Activated naive CD8-positive, alpha-beta T cell treated with anti-CD3 and anti-CD28 coated beads for 36 hours (primary cell): Measurements from ENCODE around the gene ZNF282. TPM values are rescaled to one million over a fixed set of nuclear protein-coding genes. Genes with fewer than 3 reads are reported as not detected.
"Not testable (repeated sequence)": the region's sequence is repeated elsewhere in the genome, so short reads cannot be mapped to it uniquely, and the experiment has no call there.

ENCODE experiments used
- DNase-seq: peaks from one replicate; pipeline ENCODE4 v3.0.0; 2021
- H3K27ac Mint-ChIP-seq: one replicate; pipeline ENCODE4 v1.8.0; 2022; ENCODE audit warnings: mild to moderate bottlenecking, moderate library complexity, mixed read lengths
- H3K27me3 Mint-ChIP-seq: one replicate; pipeline ENCODE4 v1.8.0; 2022; ENCODE audit warnings: mild to moderate bottlenecking, mixed read lengths
- H3K36me3 Mint-ChIP-seq: one replicate; pipeline ENCODE4 v1.8.0; 2021; ENCODE audit warnings: mild to moderate bottlenecking, mixed read lengths
- H3K4me1 Mint-ChIP-seq: one replicate; pipeline ENCODE4 v1.8.0; 2021; ENCODE audit warnings: mixed read lengths
- H3K4me3 Mint-ChIP-seq: one replicate; pipeline ENCODE4 v1.8.0; 2022; ENCODE audit warnings: mild to moderate bottlenecking, moderate library complexity, mixed read lengths
- H3K9me3 Mint-ChIP-seq: one replicate; pipeline ENCODE4 v1.8.0; 2022; ENCODE audit warnings: mixed read lengths
- total RNA-seq, 2 experiments: library from RNA; stranded (reverse); gene quantifications; one replicate each; pipeline ENCODE4 v1.2.3, GENCODE V29; 2021

Gene ZNF282
- total RNA-seq, 2 experiments from 2014 or later: 30.7 to 30.8 TPM

GRCh38 chr7:149251518-149251917, 56.2 kb downstream of the ZNF282 start:
- not testable (repeated sequence) for H3K4me3 Mint-ChIP-seq, H3K27me3 Mint-ChIP-seq, H3K36me3 Mint-ChIP-seq, H3K9me3 Mint-ChIP-seq, H3K27ac Mint-ChIP-seq, DNase-seq
- peaks cover 24% of the 10 kb centered on the region for H3K4me1 Mint-ChIP-seq

GRCh38 chr7:149252378-149252777, 57.0 kb downstream of the ZNF282 start:
- Mint-ChIP-seq H3K4me1 (peaks cover 24% of the 10 kb centered on the region), H3K27ac (no peak overlapping the region), H3K4me3 (no peak overlapping the region), H3K27me3 (no peaks in the 10 kb centered on the region), H3K9me3 (no peaks in the 10 kb centered on the region), H3K36me3 (peaks cover 6% of the 10 kb centered on the region)
- DNase-seq: no peak

GRCh38 chr7:149253665-149254064, 58.3 kb downstream of the ZNF282 start:
- H3K27me3 Mint-ChIP-seq: no peaks in the 10 kb centered on the region
- H3K36me3 Mint-ChIP-seq: peaks cover 2% of the 10 kb centered on the region

GRCh38 chr7:149254181-149254858, 59.0 kb downstream of the ZNF282 start:
- peaks cover 5% of the 10 kb centered on the region for H3K4me1 Mint-ChIP-seq
- no peak overlapping the region for H3K27ac Mint-ChIP-seq
- no peak overlapping the region for H3K4me3 Mint-ChIP-seq
- H3K27me3 Mint-ChIP-seq: no peaks in the 10 kb centered on the region
- DNase-seq: no peak
- no peaks in the 10 kb centered on the region for H3K9me3 Mint-ChIP-seq
- peaks cover 2% of the 10 kb centered on the region for H3K36me3 Mint-ChIP-seq

More at GRCh38 chr7:149253665-149254064, 58.3 kb downstream of the ZNF282 start:
- H3K4me3 Mint-ChIP-seq: no peak overlapping the region
- DNase-seq: no peak
- H3K27ac Mint-ChIP-seq: peak overlapping the region; percentile 16
- peaks cover 11% of the 10 kb centered on the region for H3K4me1 Mint-ChIP-seq
- H3K9me3 Mint-ChIP-seq: no peaks in the 10 kb centered on the region

DNA sequence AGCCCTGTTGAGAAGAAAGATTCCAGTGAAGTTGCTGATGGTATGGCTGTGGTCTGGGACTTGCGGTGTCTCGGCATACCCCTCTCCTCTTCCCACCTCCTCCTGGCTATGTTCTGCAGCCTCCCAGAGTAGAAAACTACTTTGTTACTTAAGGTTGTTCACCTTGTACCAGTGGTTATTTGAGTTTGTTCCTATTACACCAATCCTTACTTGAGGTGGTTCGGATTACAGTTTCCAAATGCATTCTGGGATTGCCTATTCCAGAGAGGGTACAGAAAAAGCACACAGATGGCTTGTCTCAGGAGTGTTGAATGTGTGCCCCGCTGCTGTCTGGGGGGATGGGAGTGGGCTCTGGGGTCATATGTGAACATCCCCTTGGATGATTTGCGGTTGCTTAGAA, 59.8 kb downstream of the ZNF282 start:
- Mint-ChIP-seq H3K27me3 (no peaks in the 10 kb centered on the region), H3K27ac (no peak overlapping the region), H3K4me3 (no peak overlapping the region), H3K4me1 (peaks cover 1% of the 10 kb centered on the region), H3K36me3 (peaks cover 2% of the 10 kb centered on the region), H3K9me3 (no peaks in the 10 kb centered on the region)
- no peak for DNase-seq

DNA sequence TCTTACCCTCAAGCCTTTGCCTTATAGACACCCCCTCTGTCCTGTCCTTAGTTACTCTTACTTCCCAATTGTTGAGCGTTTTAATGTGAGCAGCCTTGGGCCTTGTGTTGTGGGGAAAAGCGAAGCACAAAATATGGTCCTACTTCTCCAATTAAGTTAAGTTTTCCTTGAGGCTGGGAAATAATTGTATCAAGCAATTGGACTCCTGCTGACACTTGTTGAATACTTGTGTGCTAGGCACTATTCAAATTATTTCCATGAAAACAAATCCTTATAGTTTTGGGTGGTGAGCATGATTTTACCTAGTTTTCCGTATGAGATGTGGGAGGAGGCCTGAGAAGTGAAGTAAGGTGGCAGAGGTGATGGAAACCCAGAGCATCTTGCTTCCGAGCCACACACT, 61.2 kb downstream of the ZNF282 start:
- no peaks in the 10 kb centered on the region for H3K27me3 Mint-ChIP-seq
- no peak overlapping the region for H3K27ac Mint-ChIP-seq
- no peak for DNase-seq

DNA sequence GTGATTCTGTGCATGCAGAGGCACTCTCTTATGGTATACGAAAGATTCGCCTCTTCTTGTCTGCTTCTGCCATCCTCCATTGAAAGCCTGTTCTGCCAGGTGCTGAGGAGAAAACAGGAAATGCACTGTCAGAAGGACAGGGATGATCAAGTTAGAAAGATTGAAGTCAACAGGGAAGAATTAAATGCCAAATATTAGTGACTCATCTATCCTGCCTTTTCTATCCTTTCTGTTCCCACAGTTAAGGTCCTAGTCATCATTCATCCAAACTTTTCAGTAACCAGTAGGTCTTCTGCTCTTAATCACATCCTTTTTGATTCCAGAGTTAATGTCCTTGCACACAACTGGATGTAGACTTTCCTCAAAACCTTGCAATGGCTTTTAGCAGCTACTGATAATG, 61.8 kb downstream of the ZNF282 start:
- Mint-ChIP-seq H3K4me3 (no peak overlapping the region), H3K9me3 (no peaks in the 10 kb centered on the region), H3K4me1 (peaks cover 4% of the 10 kb centered on the region), H3K27ac (no peak overlapping the region), H3K27me3 (no peaks in the 10 kb centered on the region), H3K36me3 (no peaks in the 10 kb centered on the region)
- no peak for DNase-seq

More for the DNA sequence above, 61.2 kb downstream of the ZNF282 start:
- no peaks in the 10 kb centered on the region for H3K36me3 Mint-ChIP-seq
- H3K4me3 Mint-ChIP-seq: no peak overlapping the region
- H3K9me3 Mint-ChIP-seq: no peaks in the 10 kb centered on the region
- peaks cover 3% of the 10 kb centered on the region for H3K4me1 Mint-ChIP-seq

DNA sequence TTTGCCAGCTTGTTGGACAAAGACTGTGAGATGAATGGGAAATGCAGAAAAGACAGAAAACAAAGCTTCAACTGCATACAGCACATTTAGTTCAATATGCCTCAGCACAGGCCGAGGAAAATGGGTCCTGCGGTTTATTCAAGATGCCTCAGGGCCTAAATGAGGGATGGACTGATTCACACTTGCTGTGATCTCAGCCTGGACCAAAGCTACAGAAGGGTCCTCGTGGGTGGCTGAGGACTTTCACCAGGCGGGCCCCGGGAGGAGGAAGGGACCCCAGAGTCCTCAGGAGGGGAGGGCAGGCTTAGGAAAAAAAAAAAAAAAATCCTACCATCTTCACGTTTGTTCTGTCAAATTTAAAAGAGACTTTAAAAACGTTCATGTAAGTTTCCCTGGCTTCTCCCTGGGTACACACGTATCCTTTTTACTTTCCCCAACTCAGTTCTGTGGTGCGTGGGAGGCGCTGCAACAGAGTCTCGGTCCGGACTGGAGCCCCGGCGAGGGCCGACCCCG, 66.0 kb downstream of the ZNF282 start:
- peaks cover 21% of the 10 kb centered on the region for H3K4me1 Mint-ChIP-seq
- peaks cover 5% of the 10 kb centered on the region for H3K36me3 Mint-ChIP-seq
- no peak for DNase-seq
- H3K27me3 Mint-ChIP-seq: no peaks in the 10 kb centered on the region
- peak overlapping the region; percentile 80 for H3K4me3 Mint-ChIP-seq
- no peaks in the 10 kb centered on the region for H3K9me3 Mint-ChIP-seq
- H3K27ac Mint-ChIP-seq: peak overlapping the region; percentile 91

GRCh38 chr7:149261829-149262617, 66.7 kb downstream of the ZNF282 start, which contains the start of gene ZNF783:
Gene ZNF783, plus strand, starts transcription at chr7:149262196. Its CDS starts 138 bp downstream, at chr7:149262334.
- DNase-seq: peak; percentile 88
- H3K4me1 Mint-ChIP-seq: peaks cover 21% of the 10 kb centered on the region
- H3K4me3 Mint-ChIP-seq: peak within 1 kb of the TSS; percentile 80
- H3K9me3 Mint-ChIP-seq: no peaks in the 10 kb centered on the region
- no peaks in the 10 kb centered on the region for H3K27me3 Mint-ChIP-seq
- peaks cover 10% of the 10 kb centered on the region for H3K36me3 Mint-ChIP-seq
- peak within 1 kb of the TSS; percentile 91 for H3K27ac Mint-ChIP-seq

GRCh38 chr7:149266451-149266850, 71.1 kb downstream of the ZNF282 start:
- DNase-seq: no peak
- no peaks in the 10 kb centered on the region for H3K9me3 Mint-ChIP-seq
- H3K36me3 Mint-ChIP-seq: peaks cover 30% of the 10 kb centered on the region
- H3K4me1 Mint-ChIP-seq: peaks cover 18% of the 10 kb centered on the region
- no peaks in the 10 kb centered on the region for H3K27me3 Mint-ChIP-seq
- H3K4me3 Mint-ChIP-seq: no peak overlapping the region
- H3K27ac Mint-ChIP-seq: no peak overlapping the region

DNA sequence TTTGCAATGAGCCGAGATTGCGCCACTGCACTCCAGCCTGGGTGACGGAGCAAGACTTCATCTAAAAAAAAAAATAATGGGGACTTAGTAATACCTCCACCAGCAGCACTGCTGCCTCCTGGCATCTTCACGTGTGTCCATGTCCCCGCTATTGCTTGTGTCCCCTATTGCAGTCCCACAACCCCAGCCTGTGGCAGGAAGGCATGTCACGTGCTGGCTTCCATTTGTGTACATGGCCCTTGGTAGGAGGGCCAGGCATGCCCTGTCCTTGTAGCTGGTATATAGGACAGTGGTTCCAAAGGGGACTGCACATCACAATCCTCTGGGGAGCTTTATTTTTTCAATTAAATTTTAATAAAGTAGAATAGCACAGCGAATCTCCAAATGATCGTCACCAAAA, 72.4 kb downstream of the ZNF282 start:
- H3K4me1 Mint-ChIP-seq: peaks cover 17% of the 10 kb centered on the region
- H3K9me3 Mint-ChIP-seq: no peaks in the 10 kb centered on the region
- no peak for DNase-seq
- no peak overlapping the region for H3K4me3 Mint-ChIP-seq
- H3K36me3 Mint-ChIP-seq: peaks cover 30% of the 10 kb centered on the region
- no peak overlapping the region for H3K27ac Mint-ChIP-seq
- no peaks in the 10 kb centered on the region for H3K27me3 Mint-ChIP-seq

DNA sequence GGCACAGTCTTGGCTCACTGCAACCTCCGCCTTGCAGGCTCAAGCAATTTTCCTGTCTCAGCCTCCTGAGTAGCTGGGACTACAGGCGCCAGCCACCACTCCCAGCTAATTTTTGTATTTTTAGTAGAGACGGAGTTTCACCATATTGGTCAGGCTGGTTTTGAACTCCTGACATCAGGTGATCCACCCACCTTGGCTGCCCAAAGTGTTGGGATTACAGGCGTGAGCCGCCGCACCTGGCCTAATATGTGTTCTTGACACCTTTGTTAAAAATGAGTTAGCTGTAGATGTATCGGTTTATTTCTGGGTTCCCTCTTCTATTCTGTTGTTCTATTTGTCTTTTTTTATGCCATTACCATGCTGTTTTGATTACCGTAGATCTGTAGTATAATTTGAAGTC, 79.1 kb downstream of the ZNF282 start:
- not testable (repeated sequence) for H3K27ac Mint-ChIP-seq, DNase-seq, H3K4me3 Mint-ChIP-seq, H3K9me3 Mint-ChIP-seq, H3K4me1 Mint-ChIP-seq, H3K27me3 Mint-ChIP-seq
- peaks cover 35% of the 10 kb centered on the region for H3K36me3 Mint-ChIP-seq

Other genes starting within 250 kb of the ZNF282 start
- 10 to 100 TPM; 83.7 to 86.3 TPM for gene PDIA4, start 167.0 kb upstream of the ZNF282 start, total RNA-seq
- gene ZNF786, start 104.8 kb upstream of the ZNF282 start, total RNA-seq: 1 to 10 TPM; 4.6 to 4.9 TPM
- under 1 TPM; 0.87 to 0.98 TPM for gene ZNF425, start 69.2 kb upstream of the ZNF282 start, total RNA-seq
- 10 to 100 TPM; 10.5 to 11.1 TPM for gene ZNF398, start 48.1 kb upstream of the ZNF282 start, total RNA-seq
- gene ZNF212, start 44.1 kb downstream of the ZNF282 start, total RNA-seq: 10 to 100 TPM; 12.5 to 14.6 TPM
- gene ZNF783, start 66.7 kb downstream of the ZNF282 start, total RNA-seq: 10 to 100 TPM; 14.4 to 16.2 TPM